HG03025 (cell line): ENCODE measurements around the gene CD164L2.
A peak's percentile ranks its signal among the peaks of the same experiment; 100 is the strongest.
"Not testable (repeated sequence)": the region's sequence is repeated elsewhere in the genome, so short reads cannot be mapped to it uniquely, and the experiment has no call there.

Experiments used
- ATAC-seq: cut with Tn5 transposase; IDR thresholded peaks from one replicate; pipeline ENCODE4 v1.9.1; 2021; ENCODE audit warnings: mild to moderate bottlenecking, moderate library complexity; ENCODE audit not compliant: unreplicated experiment, low FRiP score

The CD164L2 gene

GRCh38 chr1:27391511-27392095 is 8.5 kb upstream of the CD164L2 start:
- ATAC-seq, result no peak

- ATAC-seq, result no peak
Observed at GRCh38 chr1:27388337-27389005, 5.3 kb upstream of the CD164L2 start.

GRCh38 chr1:27384797-27385196 is 1.7 kb upstream of the CD164L2 start:
- not testable (repeated sequence) for ATAC-seq

GRCh38 chr1:27383661-27384060 is 528 bp upstream of the CD164L2 start:
- no peak for ATAC-seq

- no peak for ATAC-seq
Observed at GRCh38 chr1:27381969-27382762, 967 bp downstream of the CD164L2 start.

GRCh38 chr1:27380766-27381733 is 2.1 kb downstream of the CD164L2 start:
- no peak for ATAC-seq

GRCh38 chr1:27380224-27380623 is 2.9 kb downstream of the CD164L2 start:
- no peak for ATAC-seq

- ATAC-seq, result no peak
Observed at GRCh38 chr1:27379564-27380122, 3.5 kb downstream of the CD164L2 start.

- no peak for ATAC-seq
Observed at GRCh38 chr1:27377760-27378495, 5.2 kb downstream of the CD164L2 start.

GRCh38 chr1:27374362-27375086 is 8.6 kb downstream of the CD164L2 start, which contains the start of gene FCN3:
FCN3 (minus strand) TSS chr1:27374824; CDS start chr1:27374818, 6 bp downstream.
- ATAC-seq, result no peak

- no peak for ATAC-seq
Observed at GRCh38 chr1:27372808-27373690, 10.1 kb downstream of the CD164L2 start.

GRCh38 chr1:27372022-27372807 is 10.9 kb downstream of the CD164L2 start:
- ATAC-seq, result no peak

GRCh38 chr1:27368869-27369582 is 14.1 kb downstream of the CD164L2 start:
- ATAC-seq, result no peak

- no peak for ATAC-seq
Observed at GRCh38 chr1:27367160-27367650, 15.9 kb downstream of the CD164L2 start.

GRCh38 chr1:27366411-27367159 is 16.5 kb downstream of the CD164L2 start, which contains the start of gene MAP3K6:
MAP3K6 (minus strand) TSS chr1:27366961; CDS start chr1:27366597, 364 bp downstream.
- ATAC-seq, result peak; percentile 41

GRCh38 chr1:27366113-27366410 is 17.1 kb downstream of the CD164L2 start:
- peak; percentile 20 for ATAC-seq
